HG03565 (cell line): ENCODE results near the gene SLC35D3.
"Not testable (repeated sequence)": the region's sequence is repeated elsewhere in the genome, so short reads cannot be mapped to it uniquely, and the experiment has no call there.

Experiments used
- ATAC-seq: cut with Tn5 transposase; IDR thresholded peaks from one replicate; pipeline ENCODE4 v1.9.1; 2021; ENCODE audit warnings: mild to moderate bottlenecking, moderate library complexity; ENCODE audit not compliant: unreplicated experiment

The SLC35D3 gene

DNA sequence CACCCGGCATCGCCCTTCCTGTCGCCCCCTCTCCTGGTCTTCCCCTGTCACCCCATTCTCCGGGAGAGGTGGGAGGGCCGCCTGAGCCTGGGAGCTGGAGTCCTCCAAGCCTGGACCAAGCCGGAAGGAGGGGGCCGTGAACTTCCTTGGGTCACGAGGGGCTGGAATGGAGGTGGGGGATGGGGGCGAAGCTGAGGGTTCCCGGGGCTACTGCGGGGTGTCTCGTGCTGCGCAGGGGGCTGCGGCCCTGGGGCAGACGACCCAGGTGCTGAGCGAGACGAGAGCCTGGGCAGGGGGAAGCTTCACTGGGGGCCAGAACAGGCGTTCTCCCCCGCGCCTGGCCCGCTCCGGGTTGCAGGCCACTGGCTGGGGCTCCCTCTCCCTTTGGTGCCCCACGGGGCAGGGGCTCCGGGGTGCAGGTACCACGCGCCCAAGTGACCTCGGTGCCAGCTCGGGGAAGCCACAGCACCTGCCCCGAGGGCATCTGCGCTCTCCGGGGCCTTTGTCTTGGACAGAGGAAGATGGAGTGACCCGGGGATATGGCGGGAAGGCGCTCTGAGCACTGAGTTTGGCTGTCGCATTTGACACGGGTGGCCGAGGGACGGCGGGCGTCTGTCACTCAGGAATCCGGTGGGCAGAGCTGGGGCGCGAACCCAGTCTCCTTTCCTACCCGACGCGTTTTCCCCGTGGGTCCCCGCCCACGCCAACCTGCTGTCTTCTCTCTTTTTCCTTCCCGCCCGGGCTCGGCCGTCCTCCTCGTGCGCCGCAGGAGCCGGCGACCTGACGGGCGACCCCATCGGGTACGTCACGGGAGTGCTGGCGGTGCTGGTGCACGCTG lies 1.2 kb downstream of the SLC35D3 start:
- ATAC-seq = no peak

DNA sequence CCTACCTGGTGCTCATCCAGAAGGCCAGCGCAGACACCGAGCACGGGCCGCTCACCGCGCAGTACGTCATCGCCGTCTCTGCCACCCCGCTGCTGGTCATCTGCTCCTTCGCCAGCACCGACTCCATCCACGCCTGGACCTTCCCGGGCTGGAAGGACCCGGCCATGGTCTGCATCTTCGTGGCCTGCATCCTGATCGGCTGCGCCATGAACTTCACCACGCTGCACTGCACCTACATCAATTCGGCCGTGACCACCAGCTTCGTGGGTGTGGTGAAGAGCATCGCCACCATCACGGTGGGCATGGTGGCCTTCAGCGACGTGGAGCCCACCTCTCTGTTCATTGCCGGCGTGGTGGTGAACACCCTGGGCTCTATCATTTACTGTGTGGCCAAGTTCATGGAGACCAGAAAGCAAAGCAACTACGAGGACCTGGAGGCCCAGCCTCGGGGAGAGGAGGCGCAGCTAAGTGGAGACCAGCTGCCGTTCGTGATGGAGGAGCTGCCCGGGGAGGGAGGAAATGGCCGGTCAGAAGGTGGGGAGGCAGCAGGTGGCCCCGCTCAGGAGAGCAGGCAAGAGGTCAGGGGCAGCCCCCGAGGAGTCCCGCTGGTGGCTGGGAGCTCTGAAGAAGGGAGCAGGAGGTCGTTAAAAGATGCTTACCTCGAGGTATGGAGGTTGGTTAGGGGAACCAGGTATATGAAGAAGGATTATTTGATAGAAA lies 2.0 kb downstream of the SLC35D3 start:
- no peak for ATAC-seq

DNA sequence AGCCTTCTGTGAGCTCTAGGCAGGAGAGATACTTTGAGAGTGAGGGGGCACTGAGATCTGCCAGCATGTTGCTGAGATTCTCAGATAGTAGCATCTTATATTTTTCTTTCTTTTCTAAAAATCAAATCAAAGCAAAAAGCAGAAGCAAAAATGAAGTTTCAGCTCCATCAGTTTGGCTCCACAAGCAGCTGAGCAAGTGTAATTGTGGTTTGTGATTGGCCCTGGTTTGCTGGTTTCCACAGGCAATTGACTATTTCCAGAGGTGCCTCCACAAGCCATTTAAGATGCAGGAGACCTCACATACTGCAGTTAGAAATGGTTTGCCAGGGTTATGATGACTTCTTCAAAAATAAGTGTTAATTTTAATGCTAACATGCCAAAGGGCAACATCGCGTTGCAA lies 4.3 kb downstream of the SLC35D3 start:
- no peak for ATAC-seq

DNA sequence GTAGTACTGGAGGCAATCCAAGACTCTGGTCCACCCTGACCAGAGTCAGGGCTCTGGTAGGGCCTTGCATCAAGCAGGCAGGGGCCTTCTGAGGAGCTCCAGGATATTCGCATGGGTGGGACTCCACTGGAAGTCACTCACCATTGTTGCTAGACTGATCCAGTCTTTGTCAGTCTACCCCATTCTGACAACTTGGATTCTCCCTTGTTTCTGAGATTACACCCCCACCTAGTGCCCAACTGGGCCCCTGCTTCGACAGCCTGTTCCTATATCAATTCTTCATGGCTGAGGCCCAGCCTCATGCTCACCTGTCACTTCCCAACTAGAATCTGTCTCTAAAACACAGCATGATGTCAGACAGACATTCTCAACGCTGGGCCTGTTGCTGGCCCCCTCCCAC lies 5.2 kb downstream of the SLC35D3 start:
- no peak for ATAC-seq

DNA sequence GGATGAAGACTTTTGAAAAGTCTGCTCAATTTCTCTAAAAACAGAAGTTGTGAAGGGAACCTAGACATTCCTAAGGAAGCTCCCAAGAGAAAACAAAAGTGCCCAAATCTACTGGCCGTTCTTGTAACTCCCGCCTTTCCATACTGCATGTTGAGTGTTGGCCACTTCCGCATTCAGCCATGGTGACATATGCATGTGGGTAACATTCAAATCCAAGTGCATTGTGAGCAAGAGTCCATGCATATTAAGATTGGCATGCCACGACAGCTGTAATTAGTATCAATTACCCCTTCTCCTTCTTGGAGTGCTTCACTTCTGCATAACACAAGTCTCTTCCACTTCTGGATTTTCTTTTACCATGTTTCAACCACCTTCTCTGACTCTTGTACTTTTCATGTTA lies 8.4 kb downstream of the SLC35D3 start:
- no peak for ATAC-seq

DNA sequence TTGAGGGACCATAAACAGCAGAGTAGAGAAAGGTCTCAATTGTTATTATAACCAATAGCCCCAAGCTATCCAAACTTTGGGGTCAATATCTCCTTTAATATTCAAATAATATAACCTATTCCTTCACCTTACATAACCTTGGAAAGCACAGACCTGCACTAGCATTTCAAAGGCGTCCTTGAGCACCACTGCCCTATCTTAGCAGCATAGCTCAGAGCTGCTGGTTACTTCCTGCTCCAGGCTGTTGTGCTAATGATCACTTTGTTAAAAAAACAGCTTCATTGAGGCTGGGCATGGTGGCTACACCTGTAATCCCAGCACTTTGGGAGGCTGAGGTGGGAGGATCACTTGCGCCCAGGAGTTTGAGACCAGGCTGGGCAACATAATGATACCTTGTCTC lies 10.5 kb downstream of the SLC35D3 start:
- no peak for ATAC-seq

DNA sequence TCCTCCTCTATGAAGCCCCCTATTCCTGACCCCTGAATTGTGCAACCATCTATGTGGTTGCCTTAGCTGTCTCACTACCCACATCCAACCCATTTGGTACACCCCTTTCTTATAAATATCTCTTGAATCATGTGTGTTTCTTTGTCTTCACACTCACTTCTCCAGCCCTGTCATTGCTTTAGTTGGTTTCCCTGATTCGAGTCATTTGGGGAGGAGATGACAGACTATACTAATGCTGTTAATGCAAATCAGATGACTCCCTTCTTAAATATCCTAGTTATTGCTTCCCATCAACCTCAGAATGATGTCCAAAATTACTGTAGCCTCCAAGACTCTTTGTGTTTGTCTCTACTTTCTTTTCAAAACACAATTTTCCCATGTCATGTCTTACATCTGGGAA lies 23.0 kb downstream of the SLC35D3 start:
- no peak for ATAC-seq

DNA sequence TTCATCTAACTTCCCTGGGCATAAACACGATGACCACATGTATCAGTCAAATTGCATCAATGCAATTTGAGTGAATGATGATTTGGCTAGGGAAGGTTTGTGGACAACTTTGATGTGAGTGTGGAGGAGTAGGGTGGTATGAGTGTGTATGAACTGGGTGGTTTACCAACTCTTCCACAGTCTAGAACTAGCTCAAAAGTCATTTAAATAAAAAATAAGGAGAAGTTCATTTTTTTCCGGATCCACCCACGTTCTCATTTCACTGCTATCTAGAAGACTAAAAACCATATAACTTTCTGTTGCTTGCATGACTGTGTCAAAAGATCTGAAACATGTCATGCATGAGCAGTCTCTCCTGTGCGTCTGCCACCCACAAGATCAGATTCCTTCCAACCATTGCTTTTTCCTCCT lies 23.6 kb downstream of the SLC35D3 start:
- ATAC-seq = no peak

DNA sequence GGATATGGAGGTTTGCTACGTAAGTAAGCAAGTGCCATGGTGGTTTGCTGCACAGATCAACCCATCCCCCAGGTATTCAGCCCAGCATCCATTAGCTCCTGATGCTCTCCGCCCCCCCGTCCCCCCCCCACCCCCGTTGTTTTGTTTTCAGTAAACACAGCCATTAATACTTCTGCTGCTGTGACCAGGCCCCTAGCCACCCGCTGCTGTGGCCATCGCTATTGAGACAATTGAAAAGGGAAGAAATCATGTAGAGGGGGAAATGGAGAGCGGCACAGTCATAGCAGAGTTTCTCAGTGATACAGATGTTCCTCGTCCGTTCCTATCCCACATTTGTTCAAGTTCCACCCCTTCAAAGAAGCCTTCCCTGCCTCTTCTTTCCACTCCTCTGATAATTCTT lies 24.9 kb downstream of the SLC35D3 start:
- ATAC-seq = no peak

DNA sequence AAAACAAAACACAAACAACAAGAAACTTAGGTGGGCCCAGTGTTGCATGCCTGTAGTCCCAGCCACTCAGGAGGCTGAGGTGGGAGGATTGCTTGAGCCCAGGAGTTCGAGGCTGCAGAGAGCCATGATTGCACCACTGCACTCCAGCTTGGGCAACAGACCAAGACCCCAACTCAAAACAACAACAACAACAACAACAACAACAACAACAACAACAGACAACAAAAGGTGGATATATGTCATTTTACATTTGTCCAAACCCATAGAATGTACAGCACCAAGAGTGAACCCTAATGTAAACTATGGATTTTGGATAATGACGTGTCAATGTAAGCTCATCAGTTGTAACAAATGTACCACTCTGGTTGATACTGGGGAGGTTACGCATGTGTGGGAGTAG lies 27.9 kb downstream of the SLC35D3 start:
- not testable (repeated sequence) for ATAC-seq

DNA sequence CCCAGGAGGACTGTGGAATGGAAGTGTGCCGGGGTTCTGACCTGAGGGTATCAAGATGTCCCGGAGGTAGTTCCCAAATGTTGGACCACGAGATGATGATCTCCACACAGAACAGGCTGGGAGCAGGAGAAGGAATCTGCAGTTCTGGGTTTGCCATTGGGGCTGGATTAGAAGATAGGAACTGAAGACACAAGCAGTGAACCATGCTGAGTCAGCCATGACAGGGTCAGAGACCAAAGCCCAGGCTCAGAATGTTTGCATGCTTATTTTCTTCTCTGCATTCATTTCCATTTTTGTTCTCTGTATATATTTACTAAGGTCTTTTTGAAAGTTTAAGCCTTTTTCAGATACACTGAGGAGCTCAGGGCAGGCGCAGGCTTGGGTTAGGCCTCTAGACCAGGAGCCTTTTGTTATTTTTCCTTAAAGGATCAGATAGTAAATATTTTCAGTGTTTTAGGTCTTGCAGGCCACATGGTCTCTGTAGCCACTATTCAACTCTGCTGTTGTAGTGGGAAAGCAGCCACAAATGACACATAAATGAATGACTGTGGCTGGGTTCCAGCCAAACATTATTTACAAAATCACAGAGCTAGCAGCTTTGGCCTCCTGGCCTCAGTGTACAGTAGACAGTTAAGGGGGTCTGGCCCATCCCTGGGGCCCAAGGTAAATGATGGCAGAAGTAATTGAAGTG lies 28.5 kb downstream of the SLC35D3 start:
- ATAC-seq = no peak

DNA sequence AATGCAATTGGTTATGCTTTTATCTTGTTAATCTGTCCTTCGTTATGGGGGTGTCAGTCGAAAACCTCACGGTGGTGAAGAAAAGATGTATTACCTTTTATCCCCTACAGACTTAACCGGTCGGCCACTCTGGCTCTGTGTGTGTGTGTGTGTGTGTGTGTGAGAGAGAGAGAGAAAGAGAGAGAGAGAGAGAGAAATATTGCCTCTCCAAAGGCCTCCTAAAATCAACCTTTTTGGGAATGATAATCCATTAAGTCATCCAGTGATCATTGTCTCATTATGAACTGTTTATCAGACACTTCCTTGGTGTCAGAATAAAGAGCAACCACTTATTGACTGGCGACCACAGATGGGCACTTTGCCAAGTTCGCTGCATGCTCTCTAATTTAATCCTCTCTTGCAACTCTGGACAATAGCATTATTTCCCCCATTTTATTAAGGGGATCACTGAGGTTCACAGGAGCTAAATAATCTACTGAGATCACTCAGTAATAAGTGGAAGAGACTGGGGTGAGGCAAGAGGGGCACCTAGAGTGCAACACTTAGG lies 30.7 kb downstream of the SLC35D3 start:
- no peak for ATAC-seq

DNA sequence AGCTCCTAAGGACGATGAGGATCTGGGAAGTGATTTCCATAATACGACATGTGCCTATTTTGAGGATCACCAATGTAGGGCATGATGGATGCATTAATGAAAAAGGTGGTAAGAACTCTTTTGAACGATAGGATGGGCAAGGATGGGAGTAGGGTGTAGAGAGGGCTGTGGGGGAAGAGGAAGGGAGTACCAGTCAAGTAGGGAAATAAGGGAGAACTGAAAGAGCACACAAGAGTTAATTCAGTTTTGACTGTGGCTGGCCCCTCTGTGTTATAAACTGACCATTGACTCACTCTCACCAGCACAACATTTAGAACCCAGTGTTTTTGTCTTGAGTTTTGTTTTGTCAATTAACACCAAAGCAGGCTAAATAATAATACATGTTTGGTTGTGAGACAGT lies 33.0 kb downstream of the SLC35D3 start:
- no peak for ATAC-seq

DNA sequence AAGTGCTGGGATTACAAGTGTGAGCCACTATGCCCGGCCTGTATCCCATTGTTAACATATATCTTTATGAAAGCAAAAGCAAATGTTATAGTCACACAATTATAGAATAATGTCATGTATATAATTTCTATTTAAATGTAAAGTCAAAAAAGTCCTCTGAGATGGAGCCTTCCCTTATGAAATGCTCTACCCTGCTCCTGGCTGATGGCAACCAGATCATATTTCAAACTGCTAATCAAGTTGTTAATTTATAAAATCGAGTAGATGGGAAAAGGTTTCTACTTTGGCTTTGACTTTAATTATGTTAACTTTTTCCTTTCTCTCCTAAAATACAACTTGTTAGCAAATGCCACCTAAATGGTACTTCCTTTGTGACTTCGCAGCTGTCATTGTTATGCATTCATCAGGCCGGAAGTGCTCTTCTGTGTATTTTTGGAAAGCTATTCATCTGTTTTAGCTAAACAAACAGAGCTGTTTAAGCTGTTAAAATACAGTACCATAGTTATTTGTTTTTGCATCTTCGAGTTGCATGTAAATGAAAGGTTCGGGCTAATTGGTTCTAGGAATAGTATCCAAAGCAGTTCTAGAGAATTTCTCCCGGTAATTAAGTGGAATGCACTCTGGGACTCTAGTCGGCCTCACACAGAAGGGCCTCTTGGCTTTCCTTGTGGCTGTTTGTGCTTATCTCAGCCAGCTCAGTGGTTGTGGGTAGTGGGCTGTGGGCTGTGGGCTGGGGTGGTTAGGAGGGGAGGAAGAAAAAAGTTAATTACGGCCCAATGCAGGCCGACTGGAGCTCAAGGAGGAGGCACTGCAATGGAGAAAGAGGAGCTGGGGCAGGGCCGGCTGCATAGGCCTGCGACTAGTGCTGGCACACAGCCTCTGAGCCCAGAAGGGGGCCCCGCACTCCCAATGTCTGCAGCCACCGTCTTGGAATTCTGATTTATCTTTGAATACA lies 34.8 kb downstream of the SLC35D3 start:
- no peak for ATAC-seq

DNA sequence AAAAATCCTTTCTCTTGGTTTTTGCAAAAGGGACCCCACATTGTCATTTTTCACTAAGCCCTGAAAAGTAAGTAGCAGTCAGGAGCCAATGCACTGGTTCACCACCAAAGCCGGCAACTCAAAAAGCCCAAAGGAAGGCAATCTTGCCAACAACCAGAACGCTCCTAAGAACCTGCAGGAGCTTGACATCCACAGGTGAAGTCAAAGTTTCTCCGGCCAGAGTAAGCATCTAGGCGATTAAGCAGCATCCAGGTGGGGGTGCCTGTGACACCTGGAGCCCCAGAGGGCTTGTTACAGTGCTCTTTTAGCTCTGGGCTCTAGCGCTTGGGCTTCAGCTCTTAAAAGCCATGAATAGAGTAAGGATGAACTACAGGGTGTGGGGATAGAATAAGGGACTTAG lies 36.1 kb downstream of the SLC35D3 start:
- no peak for ATAC-seq

DNA sequence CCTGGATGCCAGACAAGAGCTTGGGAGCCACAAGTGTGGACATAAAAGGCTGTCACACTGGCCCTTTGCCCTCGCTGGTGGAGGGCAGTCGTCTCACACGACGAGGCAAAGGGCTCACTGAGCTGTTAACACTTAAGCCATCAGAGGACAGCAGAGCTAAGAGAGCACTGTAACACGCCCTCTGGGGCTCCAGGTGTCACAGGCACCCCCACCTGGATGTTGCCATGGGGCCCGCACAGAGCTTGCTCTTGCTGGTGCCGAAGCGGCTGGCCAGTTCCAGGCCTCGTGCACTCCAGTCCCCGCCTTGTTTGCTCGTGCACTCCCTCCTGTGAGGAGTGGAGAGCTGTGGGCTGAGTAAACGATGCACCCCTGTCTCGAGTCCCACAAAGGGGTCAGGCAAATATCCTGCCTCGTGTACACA lies 37.4 kb downstream of the SLC35D3 start:
- no peak for ATAC-seq

DNA sequence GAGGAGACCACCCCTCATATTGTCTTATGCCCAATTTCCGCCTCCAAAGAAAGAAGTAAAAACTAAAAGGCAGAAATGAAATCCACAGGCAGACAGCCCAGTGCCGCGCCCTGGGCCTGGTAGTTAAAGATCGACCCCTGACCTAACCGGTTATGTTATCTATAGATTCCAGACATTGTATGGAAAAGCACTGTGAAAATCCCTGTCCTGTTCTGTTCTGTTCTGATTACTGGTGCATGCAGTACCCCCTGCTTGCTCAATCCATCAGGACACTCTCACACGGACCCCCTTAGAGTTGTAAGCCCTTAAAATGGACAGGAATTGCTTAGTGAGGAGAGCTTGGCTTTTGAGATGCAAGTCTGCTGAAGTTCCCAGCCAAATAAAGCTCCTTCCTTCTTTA lies 37.8 kb downstream of the SLC35D3 start:
- ATAC-seq = not testable (repeated sequence)

DNA sequence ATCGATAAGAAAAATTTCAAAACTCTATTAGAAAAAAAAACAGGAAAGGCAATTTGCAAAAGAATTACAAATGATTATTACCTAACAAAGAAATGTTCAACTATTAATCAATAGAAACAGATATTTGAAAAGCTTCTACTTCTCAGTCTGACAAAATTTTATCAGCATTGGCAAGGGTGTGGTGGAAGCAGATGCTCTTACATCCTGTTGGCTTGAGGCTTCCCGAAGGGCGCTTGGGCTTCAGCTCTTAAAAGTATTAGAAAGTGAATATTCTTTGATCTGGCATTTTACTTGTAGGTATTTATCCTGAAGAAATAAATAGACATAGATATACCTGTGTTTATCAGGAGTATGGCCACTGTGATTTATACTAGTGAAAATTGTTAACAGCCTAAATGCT lies 38.7 kb downstream of the SLC35D3 start:
- ATAC-seq = no peak

DNA sequence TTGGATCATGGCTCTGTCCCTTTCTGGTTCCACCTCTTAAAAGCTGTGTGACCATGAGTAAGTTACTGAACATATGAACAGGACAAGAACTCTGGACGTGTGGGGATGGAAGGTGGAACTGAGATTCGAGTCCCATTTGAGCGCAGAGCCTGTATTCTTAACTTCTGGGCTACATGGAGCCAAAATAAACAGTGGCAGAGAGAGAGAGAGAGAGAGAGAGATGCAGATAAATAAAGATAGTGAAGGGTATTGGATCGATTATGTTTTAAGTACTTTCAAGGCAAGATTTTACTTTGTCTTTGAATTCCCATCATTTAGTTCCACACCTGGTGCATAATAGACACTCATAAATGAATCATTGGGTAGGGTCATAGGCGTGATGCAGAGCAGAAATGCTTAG lies 39.7 kb downstream of the SLC35D3 start:
- no peak for ATAC-seq

DNA sequence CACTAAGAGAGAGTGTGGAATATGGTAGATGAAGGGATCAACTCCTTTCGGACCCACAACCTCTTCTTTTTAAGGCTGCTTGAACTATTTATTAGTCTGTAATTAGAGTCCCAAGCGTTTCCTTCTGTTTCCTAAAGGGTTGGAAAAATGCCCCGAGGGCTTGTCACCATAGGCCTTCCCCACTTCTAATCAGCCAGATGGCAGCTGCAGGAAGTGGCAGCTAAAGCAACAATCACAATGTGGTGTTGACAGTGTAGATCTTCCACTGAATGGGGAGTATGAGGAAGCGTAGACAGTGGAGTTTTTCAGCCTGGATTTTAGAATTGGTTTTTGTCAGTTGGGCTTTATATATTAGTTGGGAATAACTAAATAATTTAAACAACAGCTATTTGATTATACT lies 40.6 kb downstream of the SLC35D3 start:
- ATAC-seq = no peak
